Naive thymus-derived CD4-positive, alpha-beta T cell (primary cell): ENCODE results near the gene DYRK3. TPM values are rescaled to one million over a fixed set of nuclear protein-coding genes. Genes with fewer than 3 reads are reported as not detected.

Source experiments
- ATAC-seq: fragments of 150-1000 bp; cut with Tn5 transposase; 2 replicates; pipeline ENCODE4 v1.10.0; 2021; ENCODE audit warnings: mild to moderate bottlenecking, moderate library complexity
- CTCF ChIA-PET: fragments of 350-600 bp; sonication (Branson Sonifier 250); formaldehyde crosslinking; loops from one replicate; lab custom pipeline; 2021; ENCODE audit warnings: antibody characterized with exemption; lab: Charles Lee
- POLR2A ChIA-PET: fragments of 350-600 bp; sonication (Branson Sonifier 250); formaldehyde crosslinking; loops from one replicate; lab custom pipeline; 2021; ENCODE audit warnings: antibody characterized with exemption, inconsistent platforms; lab: Charles Lee
- DNase-seq, 9 donors: peaks; one replicate each; pipeline versions ENCODE4 v3.0.0 to v3.0.0-alpha.2; 2020 to 2022; ENCODE audit warnings: mixed read lengths in 1 of 9
- H3K27ac ChIP-seq: one replicate; pipeline ENCODE4 v1.7.0; 2013; ENCODE audit warnings: mild to moderate bottlenecking, low read depth, low read length, moderate library complexity
- H3K27me3 ChIP-seq, 2 donors: one replicate each; pipeline ENCODE4 v1.7.0; 2013; ENCODE audit warnings: low read length in 2 of 2, mild to moderate bottlenecking in 2 of 2, moderate library complexity in 2 of 2; ENCODE audit not compliant: control insufficient read depth in 2 of 2, insufficient read depth in 2 of 2
- H3K36me3 ChIP-seq, 3 experiments: 1 replicate in 2 of 3; 2 replicates in 1 of 3; pipeline ENCODE4 v1.7.0; 2013; ENCODE audit warnings: low read length in 3 of 3, mild to moderate bottlenecking in 3 of 3, moderate library complexity in 1 of 3; ENCODE audit not compliant: insufficient read depth in 3 of 3, control insufficient read depth in 2 of 3
- H3K4me1 ChIP-seq, 2 donors: one replicate each; pipeline ENCODE4 v1.7.0; 2013; ENCODE audit warnings: low read length in 2 of 2, mild to moderate bottlenecking in 2 of 2, moderate library complexity in 1 of 2; ENCODE audit not compliant: control insufficient read depth in 2 of 2, insufficient read depth in 2 of 2
- H3K4me3 ChIP-seq: 2 replicates; pipeline ENCODE4 v1.7.0; 2013; ENCODE audit warnings: mild to moderate bottlenecking, low read length
- H3K9me3 ChIP-seq, 3 experiments: 1 replicate in 2 of 3; 2 replicates in 1 of 3; pipeline ENCODE4 v1.7.0; 2013; ENCODE audit warnings: low read length in 3 of 3; ENCODE audit not compliant: control insufficient read depth in 2 of 3
- H3K27ac Mint-ChIP-seq, 9 donors: one replicate each; pipeline ENCODE4 v1.8.0; 2020 to 2022; ENCODE audit warnings: mixed read lengths in 9 of 9, mild to moderate bottlenecking in 8 of 9, moderate library complexity in 5 of 9, inconsistent platforms in 2 of 9
- H3K27me3 Mint-ChIP-seq, 5 donors: one replicate each; pipeline ENCODE4 v1.8.0; 2021 to 2022; ENCODE audit warnings: mixed read lengths in 5 of 5, mild to moderate bottlenecking in 1 of 5
- H3K36me3 Mint-ChIP-seq, 5 donors: one replicate each; pipeline ENCODE4 v1.8.0; 2020 to 2022; ENCODE audit warnings: mixed read lengths in 5 of 5, mild to moderate bottlenecking in 3 of 5, inconsistent platforms in 1 of 5
- H3K4me1 Mint-ChIP-seq, 7 donors: one replicate each; pipeline ENCODE4 v1.8.0; 2020 to 2022; ENCODE audit warnings: mixed read lengths in 7 of 7, mild to moderate bottlenecking in 3 of 7, inconsistent platforms in 1 of 7
- H3K4me3 Mint-ChIP-seq, 10 donors: one replicate each; pipeline ENCODE4 v1.8.0; 2020 to 2022; ENCODE audit warnings: mild to moderate bottlenecking in 10 of 10, mixed read lengths in 10 of 10, moderate library complexity in 6 of 10, inconsistent platforms in 2 of 10
- H3K9me3 Mint-ChIP-seq, 11 donors: one replicate each; pipeline ENCODE4 v1.8.0; 2020 to 2022; ENCODE audit warnings: mixed read lengths in 11 of 11, mild to moderate bottlenecking in 4 of 11, inconsistent platforms in 1 of 11, moderate library complexity in 1 of 11
- intact Hi-C, 2 donors: fragments of 100-400 bp; cut with micrococcal nuclease; formaldehyde crosslinking; loops; one replicate each; pipeline ENCODE4 v1.15.1; 2023
- polyA plus RNA-seq, 2 donors: library from polyadenylated mRNA; unstranded; fragments of 300-500 nt; fragmentation: Illumina TruSeq; gene quantifications; one replicate each; pipeline ENCODE4 v1.2.3, GENCODE V29; 2021
- total RNA-seq, 6 experiments: library from RNA in 5 of 6; stranded (reverse) in 5 of 6; gene quantifications; 1 replicate in 5 of 6; 2 replicates in 1 of 6; pipeline ENCODE4 v1.2.3 and lab custom pipeline; 2021 to 2026

The DYRK3 gene
- total and polyA plus RNA-seq, 7 experiments from 2014 or later = 0.22 to 8.2 (median 0.69) TPM; not detected in 2

GRCh38 chr1:206654828-206655227 is 19.5 kb downstream of the DYRK3 start:
- no peak overlapping the region for H3K4me3 ChIP-seq
- H3K27me3 Mint-ChIP-seq = peaks cover 13 to 26% (median 21%) of the 10 kb centered on the region in 5 donors
- peaks cover 5 to 11% (median 9%) of the 10 kb centered on the region in 7 donors for H3K4me1 Mint-ChIP-seq
- peaks cover 0 to 4% of the 10 kb centered on the region in 2 donors for H3K27me3 ChIP-seq
- ChIA-PET CTCF (interaction anchor here (3.4 to 3.7 kb wide), 2 partner anchors 9 to 20 kb away, joined by 15 to 19 read pairs; partner anchors contain the start of gene DYRK3), POLR2A (no interaction called here)
- ATAC-seq (no peak), DNase-seq (no peak)
- peaks cover 0 to 14% (median 0%) of the 10 kb centered on the region in 5 donors for H3K36me3 Mint-ChIP-seq
- H3K4me1 ChIP-seq = no peaks in the 10 kb centered on the region
- H3K9me3 ChIP-seq = no peaks in the 10 kb centered on the region
- intact Hi-C loops = no loop called here
- H3K9me3 Mint-ChIP-seq = no peaks in the 10 kb centered on the region
- H3K27ac Mint-ChIP-seq = no peak overlapping the region
- no peak overlapping the region for H3K27ac ChIP-seq
- no peak overlapping the region for H3K4me3 Mint-ChIP-seq
- no peaks in the 10 kb centered on the region for H3K36me3 ChIP-seq

GRCh38 chr1:206655471-206655882 is 20.1 kb downstream of the DYRK3 start:
- Mint-ChIP-seq H3K9me3 (no peaks in the 10 kb centered on the region), H3K27ac (no peak overlapping the region), H3K27me3 (peaks cover 13 to 30% (median 22%) of the 10 kb centered on the region in 5 donors), H3K4me3 (no peak overlapping the region), H3K36me3 (peaks cover 0 to 14% (median 0%) of the 10 kb centered on the region in 5 donors), H3K4me1 (peaks cover 5 to 12% (median 9%) of the 10 kb centered on the region in 7 donors)
- intact Hi-C loops = no loop called here
- H3K9me3 ChIP-seq = no peaks in the 10 kb centered on the region
- DNase-seq (no peak), ATAC-seq (no peak)
- H3K27me3 ChIP-seq = peaks cover 0 to 4% of the 10 kb centered on the region in 2 donors
- CTCF ChIA-PET = interaction anchor here (0.6 to 3.7 kb wide), 3 partner anchors 8 to 110 kb away, joined by 3 to 19 read pairs (median 15); partner anchors contain the start of gene DYRK3
- no peak overlapping the region for H3K27ac ChIP-seq
- POLR2A ChIA-PET = no interaction called here
- no peak overlapping the region for H3K4me3 ChIP-seq
- H3K36me3 ChIP-seq = no peaks in the 10 kb centered on the region
- H3K4me1 ChIP-seq = no peaks in the 10 kb centered on the region

- Histone ChIP-seq H3K27ac (no peak overlapping the region), H3K9me3 (no peaks in the 10 kb centered on the region), H3K27me3 (peaks cover 0 to 4% of the 10 kb centered on the region in 2 donors), H3K4me1 (no peaks in the 10 kb centered on the region), H3K36me3 (no peaks in the 10 kb centered on the region), H3K4me3 (no peak overlapping the region)
- H3K4me3 Mint-ChIP-seq = no peak overlapping the region
- peak overlapping the region in 1 of 9 donors; percentile 42 for H3K27ac Mint-ChIP-seq
- H3K4me1 Mint-ChIP-seq = peaks cover 5 to 12% (median 9%) of the 10 kb centered on the region in 7 donors
- ChIA-PET POLR2A (no interaction called here), CTCF (interaction anchor here (1.1 to 3.4 kb wide), 3 partner anchors 16 to 22 kb away, joined by 3 to 15 read pairs (median 3); partner anchors contain the start of gene DYRK3)
- ATAC-seq (no peak), DNase-seq (no peak)
- H3K36me3 Mint-ChIP-seq = peaks cover 0 to 7% (median 0%) of the 10 kb centered on the region in 5 donors
- peaks cover 13 to 34% (median 26%) of the 10 kb centered on the region in 5 donors for H3K27me3 Mint-ChIP-seq
- H3K9me3 Mint-ChIP-seq = no peaks in the 10 kb centered on the region
- intact Hi-C loops = no loop called here
These were observed 21.6 kb downstream of the DYRK3 start for GRCh38 chr1:206656936-206657335.

GRCh38 chr1:206657751-206658150 is 22.4 kb downstream of the DYRK3 start:
- CTCF ChIA-PET = interaction anchor here (0.7 to 1.3 kb wide), 3 partner anchors 19 to 1134 kb away, joined by 3 read pairs; no protein-coding TSS in a partner anchor
- H3K27ac Mint-ChIP-seq = no peak overlapping the region
- no peak for DNase-seq
- no peak overlapping the region for H3K4me3 ChIP-seq
- peaks cover 5 to 13% (median 10%) of the 10 kb centered on the region in 7 donors for H3K4me1 Mint-ChIP-seq
- intact Hi-C loops = loop anchor here (1.0 to 2.0 kb wide), 3 partner anchors 59 to 325 kb away; no protein-coding TSS in a partner anchor
- H3K9me3 ChIP-seq = no peaks in the 10 kb centered on the region
- H3K4me3 Mint-ChIP-seq = no peak overlapping the region
- H3K4me1 ChIP-seq = no peaks in the 10 kb centered on the region
- H3K27ac ChIP-seq = no peak overlapping the region
- POLR2A ChIA-PET = interaction anchor here (0.6 kb wide), 2 partner anchors 53 to 167 kb away, joined by 3 to 4 read pairs; no protein-coding TSS in a partner anchor
- peaks cover 13 to 35% (median 31%) of the 10 kb centered on the region in 5 donors for H3K27me3 Mint-ChIP-seq
- H3K36me3 ChIP-seq = no peaks in the 10 kb centered on the region
- peaks cover 0 to 4% of the 10 kb centered on the region in 2 donors for H3K27me3 ChIP-seq
- peaks cover 0 to 3% (median 0%) of the 10 kb centered on the region in 5 donors for H3K36me3 Mint-ChIP-seq
- H3K9me3 Mint-ChIP-seq = no peaks in the 10 kb centered on the region
- no peak for ATAC-seq

GRCh38 chr1:206658264-206658980 is 23.1 kb downstream of the DYRK3 start:
- H3K27ac Mint-ChIP-seq = peak overlapping the region in 1 of 9 donors; percentile 51
- Histone ChIP-seq H3K36me3 (no peaks in the 10 kb centered on the region), H3K4me1 (no peaks in the 10 kb centered on the region), H3K4me3 (no peak overlapping the region), H3K9me3 (no peaks in the 10 kb centered on the region), H3K27me3 (peaks cover 0 to 4% of the 10 kb centered on the region in 2 donors), H3K27ac (no peak overlapping the region)
- ChIA-PET CTCF (interaction anchor here (0.6 to 1.3 kb wide), 5 partner anchors 11 to 1135 kb away, joined by 3 to 4 read pairs (median 3); no protein-coding TSS in a partner anchor), POLR2A (interaction anchor here (0.6 kb wide), 1 partner anchor 168 kb away, joined by 4 read pairs; no protein-coding TSS in a partner anchor)
- H3K9me3 Mint-ChIP-seq = no peaks in the 10 kb centered on the region
- peaks cover 5 to 20% (median 10%) of the 10 kb centered on the region in 7 donors for H3K4me1 Mint-ChIP-seq
- peaks cover 0 to 3% (median 0%) of the 10 kb centered on the region in 5 donors for H3K36me3 Mint-ChIP-seq
- intact Hi-C loops = loop anchor here (1.0 to 2.0 kb wide), 3 partner anchors 58 to 324 kb away; no protein-coding TSS in a partner anchor
- ATAC-seq (peak; percentile 95), DNase-seq (peak; percentile 17 to 69 (median 43))
- H3K27me3 Mint-ChIP-seq = peaks cover 13 to 42% (median 37%) of the 10 kb centered on the region in 5 donors
- peak overlapping the region in 1 of 10 donors; percentile 62 for H3K4me3 Mint-ChIP-seq

GRCh38 chr1:206658981-206659273 is 23.6 kb downstream of the DYRK3 start:
- DNase-seq (no peak), ATAC-seq (no peak)
- H3K4me1 Mint-ChIP-seq = peaks cover 5 to 25% (median 10%) of the 10 kb centered on the region in 7 donors
- H3K9me3 ChIP-seq = no peaks in the 10 kb centered on the region
- ChIA-PET CTCF (interaction anchor here (0.6 to 1.4 kb wide), 5 partner anchors 11 to 338 kb away, joined by 3 to 4 read pairs (median 3); partner anchors contain the start of gene DYRK3), POLR2A (no interaction called here)
- peaks cover 0 to 2% of the 10 kb centered on the region in 2 donors for H3K4me1 ChIP-seq
- H3K36me3 ChIP-seq = no peaks in the 10 kb centered on the region
- H3K27me3 Mint-ChIP-seq = peaks cover 13 to 46% (median 41%) of the 10 kb centered on the region in 5 donors
- H3K27me3 ChIP-seq = peaks cover 0 to 7% of the 10 kb centered on the region in 2 donors
- H3K9me3 Mint-ChIP-seq = no peaks in the 10 kb centered on the region
- no peak overlapping the region for H3K4me3 Mint-ChIP-seq
- H3K27ac Mint-ChIP-seq = peak overlapping the region in 1 of 9 donors; percentile 51
- no peak overlapping the region for H3K4me3 ChIP-seq
- H3K36me3 Mint-ChIP-seq = peaks cover 0 to 3% (median 0%) of the 10 kb centered on the region in 5 donors
- intact Hi-C loops = loop anchor here (1.0 to 2.0 kb wide), 3 partner anchors 58 to 324 kb away; no protein-coding TSS in a partner anchor
- no peak overlapping the region for H3K27ac ChIP-seq
